Panc1 (cell line): ENCODE data around the gene RPUSD1. TPM values are rescaled to one million over a fixed set of nuclear protein-coding genes. Genes with fewer than 3 reads are reported as not detected.

Experiments
- ATAC-seq: fragments of 200-7000 bp; cut with Tn5 transposase; 2 replicates; pipeline ENCODE4 v1.9.1; 2020; ENCODE audit warnings: mild to moderate bottlenecking, moderate library complexity
- BruUV-seq: library from RNA; stranded (reverse); fragments of 400-500 nt; replicated peaks from 2 replicates; lab custom pipeline; 2021; lab: Mats Ljungman, UMichigan
- CTCF ChIA-PET: fragments of 300-600 bp; sonication (Branson Sonifier 250); formaldehyde crosslinking; loops from one replicate; lab custom pipeline; 2022; ENCODE audit warnings: antibody characterized with exemption; lab: Charles Lee
- POLR2A ChIA-PET: fragments of 300-600 bp; sonication (Branson Sonifier 250); formaldehyde crosslinking; loops from one replicate; lab custom pipeline; 2022; ENCODE audit warnings: antibody characterized with exemption; lab: Charles Lee
- DNase-seq: peaks from one replicate; pipeline ENCODE4 v3.0.0-alpha.2; 2010; ENCODE audit warnings: low read depth, low spot score
- H3K27ac ChIP-seq: 2 replicates; pipeline ENCODE4 v1.5.1; 2011; ENCODE audit warnings: mild to moderate bottlenecking, low read length, inconsistent platforms
- H3K27me3 ChIP-seq: fragments of 200-500 bp; sonication (Bioruptor generic); 2 replicates; pipeline ENCODE4 v1.6.0; 2014; ENCODE audit warnings: low read length, inconsistent platforms; ENCODE audit not compliant: control insufficient read depth, insufficient read depth
- H3K36me3 ChIP-seq: fragments of 200-500 bp; sonication (Bioruptor generic); 2 replicates; pipeline ENCODE4 v1.5.1; 2014; ENCODE audit warnings: inconsistent platforms, mild to moderate bottlenecking, low read length, moderate library complexity; ENCODE audit not compliant: control insufficient read depth, insufficient read depth
- H3K4me1 ChIP-seq: 2 replicates; pipeline ENCODE4 v1.5.1; 2011; ENCODE audit warnings: inconsistent platforms, mild to moderate bottlenecking, low read length, moderate library complexity; ENCODE audit not compliant: control insufficient read depth, insufficient read depth
- H3K4me3 ChIP-seq, 2 experiments: 2 replicates each; pipeline ENCODE4 v1.5.1; 2011 to 2012; ENCODE audit warnings: low read depth in 2 of 2, low read length in 2 of 2, mild to moderate bottlenecking in 2 of 2, inconsistent platforms in 1 of 2, moderate library complexity in 1 of 2
- H3K9me3 ChIP-seq: fragments of 200-500 bp; sonication (Bioruptor generic); 2 replicates; pipeline ENCODE4 v1.5.1; 2014; ENCODE audit warnings: low read depth, mild to moderate bottlenecking, inconsistent platforms, low read length, moderate library complexity; ENCODE audit not compliant: control insufficient read depth, insufficient read depth
- CTCF ChIP-seq: fragments of 450-650 bp; IDR thresholded peaks from 2 replicates; pipeline ENCODE4 v1.5.1; 2017; ENCODE audit warnings: mild to moderate bottlenecking
- POLR2AphosphoS5 ChIP-seq: IDR thresholded peaks from 2 replicates; pipeline ENCODE4 v1.6.1; 2012; ENCODE audit warnings: mild to moderate bottlenecking, low read depth, low read length, moderate library complexity
- REST ChIP-seq, 2 experiments: IDR thresholded peaks; 2 replicates each; pipeline ENCODE4 v1.6.1; 2011 to 2012; ENCODE audit warnings: low read depth in 2 of 2, control low read depth in 1 of 2, low read length in 1 of 2, mild to moderate bottlenecking in 1 of 2, moderate library complexity in 1 of 2; ENCODE audit not compliant: insufficient read depth in 1 of 2
- SIN3A ChIP-seq: IDR thresholded peaks from 2 replicates; pipeline ENCODE4 v1.6.1; 2012; ENCODE audit warnings: low read depth, mild to moderate bottlenecking, low read length, moderate library complexity, borderline replicate concordance; ENCODE audit not compliant: insufficient read depth
- TCF7L2 ChIP-seq: IDR thresholded peaks from 2 replicates; pipeline ENCODE4 v1.6.1; 2011; ENCODE audit warnings: mild to moderate bottlenecking, low read depth, low read length, inconsistent platforms
- in situ Hi-C: cut with HindIII; loops from 2 replicates; pipeline ENCODE4 v1.10.0; 2016; ENCODE audit warnings: low sequenced_read_pairs, low pct_unique_long_range_greater_than_20kb
- intact Hi-C: fragments of 100-400 bp; cut with micrococcal nuclease; formaldehyde crosslinking; loops from one replicate; pipeline ENCODE4 v1.10.0; 2022; ENCODE audit not compliant: unreplicated experiment
- total RNA-seq: library from RNA; stranded (reverse); gene quantifications from one replicate; pipeline ENCODE4 v1.2.1, GENCODE V29; 2021; ENCODE audit not compliant: unreplicated experiment

RPUSD1 gene
- total RNA-seq, 1 experiment from 2014 or later, result 61.1 TPM

GRCh38 chr16:789191-789850, 1.1 kb upstream of the RPUSD1 start:
- peaks cover 4% of the 10 kb centered on the region for H3K4me1 ChIP-seq
- H3K36me3 ChIP-seq, result peaks cover 5% of the 10 kb centered on the region
- no peaks in the 10 kb centered on the region for H3K9me3 ChIP-seq
- no peak for DNase-seq
- H3K27me3 ChIP-seq, result no peaks in the 10 kb centered on the region
- H3K27ac ChIP-seq, result peak overlapping the region; percentile 76; the same call in 1 of the 2 replicates
- TSS peak; percentile 89 for BruUV-seq
- in situ Hi-C loops, result no loop called here
- H3K4me3 ChIP-seq, result peak overlapping the region; percentile 68 to 73
- TF ChIP-seq SIN3A, result no peak
- TF ChIP-seq REST (IDR thresholded peaks at IDR 0.05; ENCODE audit: insufficient read depth in 1 of 2, low read depth in 2 of 2, low read length in 1 of 2), result no peak
- TF ChIP-seq POLR2AphosphoS5, result no peak
- TF ChIP-seq CTCF, result no peak
- TF ChIP-seq TCF7L2, result no peak
- CTCF ChIA-PET, result interaction anchor here (0.6 kb wide), 1 partner anchor 343 kb away, joined by 6 read pairs; no protein-coding TSS in a partner anchor
- POLR2A ChIA-PET, result no interaction called here
- intact Hi-C loops, result loop anchor here (5.0 kb wide), 1 partner anchor 47 kb away; the partner anchor contains the start of gene CIAO3
- no peak for ATAC-seq

- intact Hi-C loops (loop anchor here (5.0 kb wide), 1 partner anchor 46 kb away; the partner anchor contains the start of gene CIAO3), in situ Hi-C loops (no loop called here)
- ChIA-PET POLR2A (interaction anchor here (0.6 kb wide), 1 partner anchor 39 kb away, joined by 3 read pairs; no protein-coding TSS in a partner anchor), CTCF (interaction anchor here (0.6 kb wide), 1 partner anchor 344 kb away, joined by 6 read pairs; no protein-coding TSS in a partner anchor)
- no TSS peak for BruUV-seq
- peak; percentile 85 for ATAC-seq
- Histone ChIP-seq H3K4me1 (peaks cover 4% of the 10 kb centered on the region), H3K4me3 (peak within 1 kb of the TSS; percentile 72 to 89), H3K27ac (peak within 1 kb of the TSS; percentile 79), H3K27me3 (no peaks in the 10 kb centered on the region), H3K36me3 (peaks cover 5% of the 10 kb centered on the region), H3K9me3 (no peaks in the 10 kb centered on the region)
- TF ChIP-seq SIN3A, result peak; percentile 90; the same call in 1 of the 2 replicates
- TF ChIP-seq POLR2AphosphoS5, result no peak; the same call in 1 of the 2 replicates
- DNase-seq, result no peak
Observed at GRCh38 chr16:788399-789126, 382 bp upstream of the RPUSD1 start, which contains the start of gene CHTF18. TSS of gene CHTF18 (plus strand) at chr16:788620. CDS start at chr16:788685, 65 bp downstream.
